ENCODE measurements around the gene ABCA3. TPM values are rescaled to one million over a fixed set of nuclear protein-coding genes. Genes with fewer than 3 reads are reported as not detected.

ABCA3 gene
- polyA plus RNA-seq, 3 donors = 4.3 to 5.5 (median 5.4) TPM

Other genes with a start within 250 kb of the ABCA3 start
- gene PKD1, start 204.8 kb downstream of the ABCA3 start, polyA plus RNA-seq (ENCODE audit: insufficient read length in 3 of 3) = 10 to 100 TPM; 53.0 to 59.6 (median 54.5) TPM
- 1 to 10 TPM; 2.7 to 3.1 (median 3.0) TPM for gene RAB26, start 192.1 kb downstream of the ABCA3 start, polyA plus RNA-seq (ENCODE audit: insufficient read length in 3 of 3)
- gene TRAF7, start 184.9 kb downstream of the ABCA3 start, polyA plus RNA-seq (ENCODE audit: insufficient read length in 3 of 3) = 10 to 100 TPM; 51.4 to 60.4 (median 60.3) TPM
- 1 to 10 TPM in 2 of 3 donors, under 1 TPM in 1; 0.92 to 1.4 (median 1.4) TPM for gene CASKIN1, start 144.1 kb downstream of the ABCA3 start, polyA plus RNA-seq (ENCODE audit: insufficient read length in 3 of 3)
- 10 to 100 TPM; 41.3 to 48.7 (median 43.8) TPM for gene MLST8, start 135.3 kb downstream of the ABCA3 start, polyA plus RNA-seq (ENCODE audit: insufficient read length in 3 of 3)
- gene BRICD5, start 129.9 kb downstream of the ABCA3 start, polyA plus RNA-seq (ENCODE audit: insufficient read length in 3 of 3) = 1 to 10 TPM; 3.0 to 4.1 (median 3.0) TPM
- gene PGP, start 125.9 kb downstream of the ABCA3 start, polyA plus RNA-seq (ENCODE audit: insufficient read length in 3 of 3) = 10 to 100 TPM; 10.1 to 14.5 (median 12.9) TPM
- 10 to 100 TPM; 13.2 to 14.3 (median 13.6) TPM for gene E4F1, start 117.1 kb downstream of the ABCA3 start, polyA plus RNA-seq (ENCODE audit: insufficient read length in 3 of 3)
- under 1 TPM; 0.68 to 0.74 (median 0.74) TPM for gene DNASE1L2, start 104.3 kb downstream of the ABCA3 start, polyA plus RNA-seq (ENCODE audit: insufficient read length in 3 of 3)
- 10 to 100 TPM; 58.4 to 64.1 (median 58.7) TPM for gene ECI1, start 89.1 kb downstream of the ABCA3 start, polyA plus RNA-seq (ENCODE audit: insufficient read length in 3 of 3)
- gene RNPS1, start 72.6 kb downstream of the ABCA3 start, polyA plus RNA-seq (ENCODE audit: insufficient read length in 3 of 3) = 100 to 1,000 TPM; 176 to 191 (median 186) TPM
- gene CCNF, start 88.7 kb upstream of the ABCA3 start, polyA plus RNA-seq (ENCODE audit: insufficient read length in 3 of 3) = 10 to 100 TPM in 1 of 3 donors, 1 to 10 TPM in 2; 9.8 to 10.3 (median 9.9) TPM
- 1 to 10 TPM; 7.9 to 9.3 (median 9.0) TPM for gene TEDC2, start 119.4 kb upstream of the ABCA3 start, polyA plus RNA-seq (ENCODE audit: insufficient read length in 3 of 3)
- gene NTN3, start 130.6 kb upstream of the ABCA3 start, polyA plus RNA-seq (ENCODE audit: insufficient read length in 3 of 3) = 1 to 10 TPM; 1.7 to 2.5 (median 2.4) TPM
- 10 to 100 TPM; 14.3 to 17.7 (median 14.6) TPM for gene TBC1D24, start 134.4 kb upstream of the ABCA3 start, polyA plus RNA-seq (ENCODE audit: insufficient read length in 3 of 3)
- gene ATP6V0C, start 173.2 kb upstream of the ABCA3 start, polyA plus RNA-seq (ENCODE audit: insufficient read length in 3 of 3) = 100 to 1,000 TPM; 139 to 187 (median 148) TPM
- 10 to 100 TPM; 18.6 to 24.0 (median 21.7) TPM for gene AMDHD2, start 179.6 kb upstream of the ABCA3 start, polyA plus RNA-seq (ENCODE audit: insufficient read length in 3 of 3)
- 1 to 10 TPM; 2.2 to 3.7 (median 2.5) TPM for gene CEMP1, start 190.7 kb upstream of the ABCA3 start, polyA plus RNA-seq (ENCODE audit: insufficient read length in 3 of 3)
- 10 to 100 TPM; 49.6 to 60.8 (median 51.2) TPM for gene PDPK1, start 197.3 kb upstream of the ABCA3 start, polyA plus RNA-seq (ENCODE audit: insufficient read length in 3 of 3)